ENCODE measurements around the gene OR2AT4.

GRCh38 chr11:75145196-75145971 is 48.7 kb upstream of the OR2AT4 start:
- TF ChIP-seq EZH2 (IDR thresholded peaks at IDR 0.05; ENCODE audit: borderline replicate concordance, low read depth, low read length, severe bottlenecking), result no peak
- TF ChIP-seq FOS (IDR thresholded peaks at IDR 0.05; ENCODE audit: borderline replicate concordance, insufficient read depth, low read length), result no peak
- no peak for TF ChIP-seq POLR2AphosphoS5 (IDR thresholded peaks at IDR 0.05; ENCODE audit: insufficient read depth, low read depth, low read length)
- no peak for TF ChIP-seq CTCF (IDR thresholded peaks at IDR 0.05; ENCODE audit: extremely low read depth in 1 of 2, insufficient read depth in 1 of 2, low read depth in 1 of 2, low read length in 2 of 2)
- TF ChIP-seq POLR2A (IDR thresholded peaks at IDR 0.05; ENCODE audit: low read depth, low read length), result no peak
